HepG2 (cell line): ENCODE measurements around the gene EIF6. TPM values are rescaled to one million over a fixed set of nuclear protein-coding genes. Genes with fewer than 3 reads are reported as not detected.

Experiments
- CBX1 ChIP-seq: IDR thresholded peaks from one replicate; pipeline ENCODE4 v1.6.1; 2016; ENCODE audit warnings: antibody characterized with exemption, low read depth
- DDIT3 ChIP-seq: sonication (generic); formaldehyde crosslinking; IDR thresholded peaks from 2 replicates; pipeline ENCODE4 v1.4.0; 2020; ENCODE audit warnings: mild to moderate bottlenecking, missing genetic modification reagents
- FOXO4 ChIP-seq: sonication (generic); formaldehyde crosslinking; conservative IDR thresholded peaks from 2 replicates; pipeline ENCODE4 v1.8.1; 2023; ENCODE audit warnings: missing genetic modification reagents
- GTF2F1 ChIP-seq: fragments of 150-350 bp; IDR thresholded peaks from 2 replicates; pipeline ENCODE4 v1.6.1; 2014; ENCODE audit warnings: low read length
- HHEX ChIP-seq: IDR thresholded peaks from 2 replicates; pipeline ENCODE4 v1.6.1; 2016; ENCODE audit warnings: control low read depth
- HNF4A ChIP-seq: sonication (generic); formaldehyde crosslinking; IDR thresholded peaks from 2 replicates; pipeline ENCODE4 v1.4.0; 2020; ENCODE audit warnings: missing genetic modification reagents
- LRRFIP1 ChIP-seq: sonication (generic); formaldehyde crosslinking; conservative IDR thresholded peaks from 2 replicates; pipeline ENCODE4 v1.4.0; 2020; ENCODE audit warnings: missing genetic modification reagents
- MAFK ChIP-seq, 2 experiments: IDR thresholded peaks in 1 of 2; conservative IDR thresholded peaks in 1 of 2; 2 replicates each; pipeline ENCODE4 v1.6.1; 2011; ENCODE audit warnings: improper control_type of control experiment in 2 of 2, low read length in 2 of 2
- MAZ ChIP-seq, 2 experiments: sonication (generic) in 1 of 2; formaldehyde crosslinking in 1 of 2; IDR thresholded peaks; 2 replicates each; pipeline versions ENCODE4 v1.5.0 to v1.6.1; 2012 to 2020; ENCODE audit warnings: low read depth in 2 of 2, mild to moderate bottlenecking in 2 of 2, borderline replicate concordance in 1 of 2, improper control_type of control experiment in 1 of 2, low read length in 1 of 2, missing genetic modification reagents in 1 of 2, moderate library complexity in 1 of 2
- MEIS1 ChIP-seq: sonication (generic); formaldehyde crosslinking; IDR thresholded peaks from 2 replicates; pipeline ENCODE4 v1.9.0; 2021; ENCODE audit warnings: mild to moderate bottlenecking, missing genetic modification reagents, moderate library complexity, borderline replicate concordance
- PAF1 ChIP-seq: IDR thresholded peaks from 2 replicates; pipeline ENCODE4 v1.6.1; 2016; ENCODE audit warnings: missing genetic modification reagents, missing compliant biosample characterization
- PCBP1 ChIP-seq: fragments of 200-400 bp; formaldehyde crosslinking; IDR thresholded peaks from 2 replicates; pipeline ENCODE4 v1.6.1; 2017; ENCODE audit warnings: mild to moderate bottlenecking, low read depth, low read length, borderline replicate concordance
- POLR2AphosphoS5 ChIP-seq: IDR thresholded peaks from 2 replicates; pipeline ENCODE4 v1.6.1; 2012; ENCODE audit warnings: low read depth, low read length
- RBM22 ChIP-seq: fragments of 200-400 bp; formaldehyde crosslinking; optimal IDR thresholded peaks from 2 replicates; pipeline ENCODE3; 2017; ENCODE audit warnings: mild to moderate bottlenecking, low read length, moderate library complexity
- SMARCE1 ChIP-seq: fragments of 450-650 bp; IDR thresholded peaks from 2 replicates; pipeline ENCODE4 v1.6.1; 2017; ENCODE audit warnings: borderline replicate concordance
- STAT6 ChIP-seq: sonication (generic); formaldehyde crosslinking; IDR thresholded peaks from 2 replicates; pipeline ENCODE4 v1.4.0; 2020; ENCODE audit warnings: missing genetic modification reagents, mild to moderate bottlenecking, borderline replicate concordance
- TCF7 ChIP-seq: sonication (generic); IDR thresholded peaks from 2 replicates; pipeline ENCODE4 v1.6.1; 2016; ENCODE audit warnings: antibody characterized with exemption, low read depth
- U2AF2 ChIP-seq: fragments of 200-400 bp; formaldehyde crosslinking; IDR thresholded peaks from 2 replicates; pipeline ENCODE4 v1.6.1; 2017; ENCODE audit warnings: low read depth, mild to moderate bottlenecking, low read length
- ZNF431 ChIP-seq: sonication (generic); formaldehyde crosslinking; IDR thresholded peaks from 2 replicates; pipeline ENCODE4 v1.9.0; 2022; ENCODE audit warnings: missing genetic modification reagents, low read depth, mild to moderate bottlenecking, borderline replicate concordance
- ZNF446 ChIP-seq: sonication (generic); formaldehyde crosslinking; IDR thresholded peaks from 2 replicates; pipeline ENCODE4 v1.5.0; 2020; ENCODE audit warnings: mild to moderate bottlenecking, missing genetic modification reagents
- ZNF549 ChIP-seq: sonication (generic); formaldehyde crosslinking; IDR thresholded peaks from 2 replicates; pipeline ENCODE4 v1.5.0; 2020; ENCODE audit warnings: missing genetic modification reagents
- ZNF598 ChIP-seq: sonication (generic); formaldehyde crosslinking; IDR thresholded peaks from 2 replicates; pipeline ENCODE4 v1.5.1; 2020; ENCODE audit warnings: mild to moderate bottlenecking, missing genetic modification reagents, borderline replicate concordance
- ZNF660 ChIP-seq: sonication (generic); formaldehyde crosslinking; IDR thresholded peaks from 2 replicates; pipeline ENCODE4 v1.5.1; 2020; ENCODE audit warnings: mild to moderate bottlenecking, low read depth, missing genetic modification reagents, borderline replicate concordance
- ZNF772 ChIP-seq: sonication (generic); formaldehyde crosslinking; IDR thresholded peaks from 2 replicates; pipeline ENCODE4 v1.5.0; 2020; ENCODE audit warnings: mild to moderate bottlenecking, missing genetic modification reagents
- polyA plus RNA-seq, 8 experiments: library from polyadenylated mRNA; depleted of rRNA in 3 of 8; stranded (reverse) in 7 of 8; unstranded in 1 of 8; fragments of >200 nt; fragmentation: Illumina TruSeq in 4 of 8; extraction: Trizol in 4 of 8; gene quantifications; 2 replicates each; pipeline versions ENCODE4 v1.2.1 to v1.2.3, GENCODE V29; 2011 to 2016; ENCODE audit warnings: low read depth in 4 of 8, missing spikeins in 1 of 8, mixed read lengths in 1 of 8; ENCODE audit not compliant: insufficient read depth in 1 of 8
- total RNA-seq, 5 experiments: library from RNA; depleted of rRNA; stranded (reverse); fragments of >200 nt; fragmentation: Illumina TruSeq; extraction: Trizol; gene quantifications; 2 replicates each; pipeline ENCODE4 v1.2.3, GENCODE V29; 2016; ENCODE audit warnings: low read depth in 1 of 5

Gene EIF6
- total and polyA plus RNA-seq, 2 of the 13 experiments (the other 11 are each of a cell fraction or from before 2014, with no cell fraction given) = 462 to 466 TPM

- TF ChIP-seq SMARCE1 = no peak
- TF ChIP-seq ZNF431 (CRISPR knock-in tag) = no peak
- 0 out of 2 replicates have a peak, but pooled peaks have one; percentile 53 for TF ChIP-seq POLR2AphosphoS5
- TF ChIP-seq PCBP1 = no peak
- no peak for TF ChIP-seq MAZ (IDR thresholded peaks at IDR 0.05; ENCODE audit: borderline replicate concordance, low read depth, low read length)
- TF ChIP-seq MAZ (CRISPR knock-in tag; IDR thresholded peaks at IDR 0.05; ENCODE audit: low read depth) = no peak
- TF ChIP-seq ZNF549 (CRISPR knock-in tag) = no peak
- no peak for TF ChIP-seq HHEX
- no peak for TF ChIP-seq HNF4A (CRISPR knock-in tag)
- no peak for TF ChIP-seq TCF7
- TF ChIP-seq U2AF2 = no peak
- TF ChIP-seq PAF1 (CRISPR knock-in tag) = 0 out of 2 replicates have a peak, but pooled peaks have one; percentile 30
- no peak for TF ChIP-seq MAFK (conservative IDR thresholded peaks at IDR 0.05 in 1 of 2, IDR thresholded peaks at IDR 0.05 in 1 of 2; ENCODE audit: low read length in 2 of 2)
- TF ChIP-seq ZNF446 (CRISPR knock-in tag) = no peak
- TF ChIP-seq LRRFIP1 (CRISPR knock-in tag) = no peak
- no peak for TF ChIP-seq ZNF598 (CRISPR knock-in tag)
- TF ChIP-seq MEIS1 (CRISPR knock-in tag) = no peak
- peak; percentile 87 for TF ChIP-seq RBM22
- no peak for TF ChIP-seq FOXO4 (CRISPR knock-in tag)
- TF ChIP-seq ZNF772 (CRISPR knock-in tag) = no peak
- no peak for TF ChIP-seq STAT6 (CRISPR knock-in tag)
- no peak for TF ChIP-seq CBX1
- TF ChIP-seq GTF2F1 = no peak
- TF ChIP-seq ZNF660 (CRISPR knock-in tag) = no peak
- no peak for TF ChIP-seq DDIT3 (CRISPR knock-in tag)
Observed at GRCh38 chr20:35279533-35280174, 4.9 kb downstream of the EIF6 start (continued).
